NCI-H510A treated with DMSO at 0.1 percent for 48 hours (cell line): Measurements from ENCODE around the gene PRKCQ.
"Not testable (repeated sequence)": the region's sequence is repeated elsewhere in the genome, so short reads cannot be mapped to it uniquely, and the experiment has no call there.

Source experiments
- DNase-seq: peaks from one replicate; lab custom pipeline; 2025; lab: John Stamatoyannopoulos, UW

Gene PRKCQ

GRCh38 chr10:6455592-6455991 lies 124.5 kb downstream of the PRKCQ start:
- no peak for DNase-seq

GRCh38 chr10:6446711-6447110 lies 133.4 kb downstream of the PRKCQ start:
- no peak for DNase-seq

DNA sequence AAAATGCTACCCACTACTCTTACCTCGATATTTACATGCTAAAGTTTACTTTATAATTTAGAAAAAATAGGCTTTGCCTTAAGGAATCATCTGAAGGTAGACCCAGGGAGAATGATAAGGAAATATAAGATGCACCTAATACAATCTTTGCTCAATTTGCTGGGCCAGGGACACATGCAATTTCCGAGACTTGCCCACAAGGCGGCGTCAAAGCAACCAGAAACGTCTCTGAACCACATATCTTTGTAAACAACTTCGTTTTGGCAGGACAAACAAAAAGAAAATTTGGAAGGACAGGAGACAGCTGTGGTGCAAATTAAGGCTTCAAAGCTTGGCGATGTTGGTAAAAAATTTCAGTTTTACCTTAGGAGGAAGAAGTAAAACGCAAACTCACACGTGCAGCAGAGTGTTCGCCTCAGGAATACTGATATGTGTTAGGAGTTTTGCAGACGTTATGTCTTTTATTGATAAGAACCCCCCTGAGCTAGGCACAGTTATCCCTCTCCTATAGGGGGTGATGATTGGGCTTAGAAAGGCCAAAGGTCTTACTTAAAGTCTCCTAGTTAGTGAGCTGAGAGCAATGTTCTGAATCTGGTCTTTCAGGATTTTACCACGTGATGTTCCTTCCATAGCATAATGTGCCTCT lies 134.3 kb downstream of the PRKCQ start:
- DNase-seq: no peak

DNA sequence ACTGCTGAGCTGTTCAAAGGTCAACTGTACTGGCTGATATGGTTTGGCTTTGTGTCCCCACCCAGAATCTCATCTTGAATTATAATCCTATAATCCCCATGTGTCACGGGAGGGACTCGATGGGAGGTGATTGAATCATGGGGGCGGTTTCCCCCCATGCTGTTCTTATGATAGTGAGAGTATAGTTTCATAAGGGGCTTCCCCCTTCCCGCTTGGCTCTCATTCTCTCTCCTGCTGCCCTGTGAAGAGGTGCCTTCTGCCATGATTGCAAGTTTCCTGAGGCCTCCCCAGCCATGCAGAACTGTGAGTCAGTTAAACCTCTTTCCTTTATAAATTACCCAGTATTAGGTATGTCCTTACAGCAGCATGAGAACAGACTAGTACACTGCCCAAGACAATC lies 140.2 kb downstream of the PRKCQ start:
- not testable (repeated sequence) for DNase-seq

DNA sequence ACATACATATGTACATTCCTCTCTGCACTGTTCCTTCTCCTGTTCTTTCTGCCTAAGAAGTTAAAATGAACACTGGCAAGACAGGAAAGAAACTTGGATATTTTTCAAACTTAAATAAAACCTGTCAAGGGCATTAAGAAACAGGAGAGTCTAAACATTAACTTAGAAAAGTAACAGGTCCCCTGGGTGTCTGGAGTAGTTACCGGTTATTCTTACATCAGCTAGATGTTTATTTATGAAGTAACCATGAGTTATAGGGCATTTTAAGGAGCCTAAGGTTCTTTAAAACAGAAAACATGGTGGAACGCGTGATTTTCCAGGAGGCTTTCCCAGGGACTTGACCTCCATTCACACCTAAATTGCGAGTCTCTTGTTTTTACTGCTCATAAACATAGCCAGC lies 148.2 kb downstream of the PRKCQ start:
- DNase-seq: no peak

GRCh38 chr10:6431186-6431585 lies 148.9 kb downstream of the PRKCQ start:
- DNase-seq: no peak

DNA sequence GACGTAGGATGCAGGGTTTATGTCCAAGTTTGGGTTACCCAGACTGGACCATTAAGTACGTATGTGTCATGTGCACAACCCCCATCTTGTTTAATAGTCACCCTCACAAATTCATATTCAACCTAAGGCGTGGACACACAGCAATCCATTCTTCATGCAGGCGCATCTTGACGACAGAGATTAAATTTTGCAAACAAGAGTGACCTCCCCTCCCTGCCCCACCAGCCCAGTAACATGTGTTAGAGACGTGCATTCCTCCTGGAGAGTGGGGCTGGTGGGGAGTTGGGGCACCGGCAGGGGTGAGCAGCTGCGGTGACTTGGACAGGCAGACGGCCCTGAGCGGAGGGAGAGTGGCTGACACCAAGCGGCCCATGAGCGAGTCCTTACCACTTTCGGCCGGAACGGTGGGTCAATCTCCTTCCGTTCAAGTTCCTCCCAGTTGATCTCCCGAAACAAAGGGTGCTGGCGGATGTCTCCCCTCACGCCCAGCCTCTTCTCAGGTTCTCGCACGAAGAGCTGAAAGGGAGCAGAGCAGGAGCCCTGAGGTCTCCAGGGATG lies 149.6 kb downstream of the PRKCQ start:
- no peak for DNase-seq

DNA sequence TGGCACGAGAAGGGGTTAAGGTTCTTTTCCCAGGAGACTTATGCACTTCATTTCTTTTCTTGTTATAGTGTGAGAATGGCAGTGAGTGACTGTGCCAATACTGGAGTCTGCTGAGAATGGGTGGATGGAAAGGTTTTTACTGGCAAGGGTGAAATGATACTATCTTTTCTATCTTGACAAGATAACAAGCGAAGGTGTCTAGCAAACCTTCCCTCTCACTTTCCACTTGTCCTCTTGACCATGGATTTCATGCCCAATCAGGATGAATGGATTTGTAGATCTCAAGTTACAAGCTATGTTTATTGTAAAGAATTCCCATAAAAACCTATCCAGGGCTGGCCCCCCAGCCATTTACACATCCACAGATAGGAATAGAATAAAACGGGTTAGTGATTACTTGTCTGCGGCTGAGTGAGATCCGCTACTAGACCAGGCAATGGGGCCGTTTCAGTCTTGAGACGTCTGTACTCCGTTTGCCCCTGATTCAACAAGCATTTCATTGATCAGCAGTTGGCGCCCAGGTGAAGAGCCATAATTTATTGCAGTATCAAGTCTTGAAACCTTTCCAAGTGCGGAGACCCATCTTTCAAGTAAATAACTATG lies 152.6 kb downstream of the PRKCQ start:
- DNase-seq: no peak

DNA sequence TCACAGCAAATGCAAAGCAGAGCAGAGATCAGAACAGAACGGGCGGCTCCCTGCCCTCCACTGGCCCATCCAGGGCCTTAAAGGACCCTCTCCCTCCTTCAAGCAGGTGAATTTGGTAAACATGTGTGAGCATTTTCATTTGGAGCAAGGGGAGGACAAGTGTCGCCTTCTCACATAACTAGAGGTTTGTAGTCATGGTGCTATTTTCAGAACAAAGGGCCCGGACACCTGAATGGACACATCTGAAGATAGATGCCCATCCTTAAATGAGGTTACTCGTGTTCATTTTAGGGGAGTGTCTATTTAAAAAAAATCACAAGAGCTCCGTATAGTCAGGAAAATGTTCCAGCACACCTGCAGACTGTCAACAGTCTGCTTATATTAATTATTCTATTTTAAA lies 153.8 kb downstream of the PRKCQ start:
- DNase-seq: no peak

DNA sequence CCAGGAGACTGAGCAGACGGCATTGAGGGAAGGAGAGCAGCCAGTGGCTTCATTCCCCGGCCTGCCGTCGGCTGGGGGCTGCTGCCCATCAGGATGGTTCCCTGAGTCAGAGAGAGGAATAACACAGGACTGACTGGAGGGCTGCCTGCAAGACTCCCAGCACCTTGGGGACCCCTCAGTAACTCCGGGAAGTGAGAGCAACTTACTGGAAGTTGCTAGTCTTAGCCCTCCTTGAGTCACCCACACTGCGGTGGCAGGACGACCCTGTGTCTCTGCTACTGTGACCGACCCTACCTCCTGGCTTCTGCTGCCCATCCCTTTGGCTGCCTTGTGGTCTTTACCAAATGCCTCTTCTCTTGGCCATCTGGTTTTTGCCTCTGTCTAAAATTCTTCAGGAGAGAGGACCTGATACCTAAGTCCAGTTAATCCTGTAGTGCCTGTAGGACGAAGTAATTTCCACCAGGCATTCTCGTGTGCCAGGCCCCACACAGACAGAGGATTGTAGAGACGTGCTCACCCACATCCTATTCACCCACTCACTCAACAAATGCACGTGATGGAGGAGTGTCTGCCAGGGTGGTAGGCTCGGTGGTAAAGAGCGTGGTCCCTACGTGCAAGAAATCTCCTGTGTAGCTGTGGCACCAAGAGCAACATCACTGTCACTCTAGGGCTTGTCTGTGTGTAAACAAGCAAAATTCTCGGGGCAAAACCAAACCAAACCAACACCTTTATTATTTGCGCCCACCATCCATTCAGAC lies 156.5 kb downstream of the PRKCQ start:
- no peak for DNase-seq

- no peak for DNase-seq
Measured at GRCh38 chr10:6423004-6423403, 157.1 kb downstream of the PRKCQ start.

DNA sequence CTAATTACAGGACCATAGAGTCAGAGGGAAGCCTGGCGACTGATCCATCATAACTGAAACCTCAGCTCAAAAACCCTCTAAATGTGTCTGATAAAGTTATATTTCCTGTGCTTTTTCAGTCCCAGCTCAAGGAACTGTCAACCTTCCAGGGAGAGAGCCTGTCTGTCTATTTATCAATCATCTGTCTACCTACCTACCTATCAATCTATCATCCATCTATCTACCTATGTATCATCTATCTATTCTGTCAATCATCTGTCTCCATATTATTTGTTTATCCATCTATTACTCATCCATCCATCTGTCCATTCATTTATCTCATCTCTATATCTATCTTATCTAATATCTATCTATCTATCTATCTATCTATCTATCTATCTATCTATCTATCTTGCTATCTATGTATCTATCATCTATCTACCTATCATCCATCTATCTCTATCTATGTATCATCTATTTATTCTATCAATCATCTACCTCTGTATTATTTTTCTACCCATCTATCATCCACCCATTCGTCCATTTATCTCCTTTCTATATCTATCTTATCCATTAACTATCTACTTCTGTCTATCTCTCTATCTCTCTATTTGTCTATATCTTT lies 161.4 kb downstream of the PRKCQ start:
- DNase-seq: no peak

DNA sequence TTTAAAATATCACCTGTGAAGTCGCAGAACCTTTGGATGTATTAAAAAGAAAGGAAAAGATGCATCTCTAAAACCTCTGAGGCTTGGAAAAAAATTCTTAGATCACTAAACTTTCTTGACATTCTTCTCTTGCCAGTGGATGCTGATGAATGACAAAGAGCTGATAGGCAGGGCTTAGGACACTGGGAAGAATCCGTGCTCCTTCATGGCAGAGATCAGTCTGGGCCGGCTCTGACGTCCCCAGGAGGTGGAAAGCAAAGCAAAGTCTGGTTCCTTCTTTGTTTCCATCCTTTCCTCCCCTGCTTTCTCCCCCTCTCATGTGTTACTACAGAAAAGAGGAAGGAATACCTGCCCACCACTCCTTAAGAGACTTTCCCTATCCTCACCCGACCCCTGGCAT lies 161.9 kb downstream of the PRKCQ start:
- no peak for DNase-seq

GRCh38 chr10:6416892-6417512 lies 163.1 kb downstream of the PRKCQ start:
- DNase-seq: no peak

DNA sequence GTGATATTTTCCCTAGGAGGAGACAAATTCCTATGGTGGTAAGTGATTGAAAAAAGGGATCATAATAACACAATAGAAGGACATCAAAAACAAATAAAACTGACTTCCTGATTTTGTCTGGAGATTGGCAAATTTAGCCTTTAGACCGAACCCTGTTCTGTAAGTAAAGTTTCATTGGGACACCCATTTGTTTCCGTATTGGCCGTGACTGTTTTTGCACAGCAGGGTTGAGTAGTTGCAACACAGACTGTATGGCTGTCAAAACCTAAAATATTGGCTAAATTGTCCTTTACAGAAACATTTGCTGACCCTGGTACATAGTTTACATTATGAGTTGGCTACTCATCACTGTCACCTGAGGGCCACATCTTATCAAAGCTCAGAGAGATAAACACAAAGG lies 168.6 kb downstream of the PRKCQ start:
- DNase-seq: no peak

DNA sequence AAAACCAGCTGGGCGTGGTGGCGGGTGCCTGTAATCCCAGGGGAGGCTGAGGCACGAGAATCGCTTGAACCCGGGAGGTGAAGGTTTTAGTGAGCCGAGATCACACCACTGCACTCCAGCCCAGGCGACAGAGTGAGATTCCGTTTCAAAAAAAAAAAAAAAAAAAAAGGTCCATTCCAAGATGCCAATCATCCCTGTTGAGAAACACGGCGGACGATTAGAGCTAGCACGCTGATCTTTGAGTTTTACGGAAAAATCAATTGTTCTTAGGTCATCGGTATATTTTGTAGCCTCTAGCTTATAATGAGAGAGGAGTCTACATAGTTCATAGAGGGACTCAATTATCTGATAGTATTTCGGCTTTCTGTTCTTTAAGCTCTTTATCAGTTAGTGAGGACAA lies 169.2 kb downstream of the PRKCQ start:
- DNase-seq: no peak

GRCh38 chr10:6409971-6410643 lies 170.0 kb downstream of the PRKCQ start:
- DNase-seq: no peak

- no peak for DNase-seq
Measured at GRCh38 chr10:6408799-6409198, 171.3 kb downstream of the PRKCQ start.

- DNase-seq: no peak
Measured at GRCh38 chr10:6407034-6407721, 172.9 kb downstream of the PRKCQ start.

DNA sequence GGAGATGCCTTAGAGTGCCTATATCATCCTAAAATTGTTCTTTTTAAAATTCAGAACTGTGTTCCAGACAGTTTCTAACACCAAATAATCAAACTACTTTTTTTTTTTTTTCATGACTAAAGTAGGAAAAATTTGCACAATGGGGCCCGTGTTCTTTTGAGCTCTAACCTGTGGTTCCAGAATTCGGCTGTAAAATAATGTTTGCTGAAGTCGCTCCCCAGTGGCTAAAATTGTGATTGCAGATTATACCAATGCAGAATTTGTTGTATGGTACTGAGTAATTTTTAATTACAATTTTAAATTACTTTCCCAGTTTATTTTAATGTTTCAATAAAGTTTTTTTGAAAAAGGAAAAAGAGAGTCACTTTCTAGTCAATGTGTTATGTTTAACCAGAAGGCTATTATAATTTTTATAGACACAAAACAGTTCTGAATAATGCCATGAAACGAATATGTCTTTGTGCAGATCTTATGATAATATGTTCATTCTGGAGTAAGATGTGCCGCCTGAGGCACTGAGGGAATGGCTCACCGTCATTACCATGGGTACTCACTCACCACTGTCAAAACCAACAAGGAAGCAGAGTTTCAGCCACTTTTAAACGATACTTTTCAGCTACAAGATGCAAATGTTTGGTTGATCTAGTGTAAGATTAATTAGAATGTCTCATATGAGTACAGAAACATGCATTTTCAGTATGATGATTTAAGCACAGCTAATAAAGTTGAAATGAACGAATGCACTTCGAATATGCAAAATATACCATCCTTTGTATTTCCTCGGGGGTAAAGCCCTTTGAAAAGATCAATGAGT lies 173.6 kb downstream of the PRKCQ start:
- no peak for DNase-seq
